Measurements from ENCODE around the gene IQGAP1.
A peak's percentile ranks its signal among the peaks of the same experiment; 100 is the strongest.

Gene IQGAP1

DNA sequence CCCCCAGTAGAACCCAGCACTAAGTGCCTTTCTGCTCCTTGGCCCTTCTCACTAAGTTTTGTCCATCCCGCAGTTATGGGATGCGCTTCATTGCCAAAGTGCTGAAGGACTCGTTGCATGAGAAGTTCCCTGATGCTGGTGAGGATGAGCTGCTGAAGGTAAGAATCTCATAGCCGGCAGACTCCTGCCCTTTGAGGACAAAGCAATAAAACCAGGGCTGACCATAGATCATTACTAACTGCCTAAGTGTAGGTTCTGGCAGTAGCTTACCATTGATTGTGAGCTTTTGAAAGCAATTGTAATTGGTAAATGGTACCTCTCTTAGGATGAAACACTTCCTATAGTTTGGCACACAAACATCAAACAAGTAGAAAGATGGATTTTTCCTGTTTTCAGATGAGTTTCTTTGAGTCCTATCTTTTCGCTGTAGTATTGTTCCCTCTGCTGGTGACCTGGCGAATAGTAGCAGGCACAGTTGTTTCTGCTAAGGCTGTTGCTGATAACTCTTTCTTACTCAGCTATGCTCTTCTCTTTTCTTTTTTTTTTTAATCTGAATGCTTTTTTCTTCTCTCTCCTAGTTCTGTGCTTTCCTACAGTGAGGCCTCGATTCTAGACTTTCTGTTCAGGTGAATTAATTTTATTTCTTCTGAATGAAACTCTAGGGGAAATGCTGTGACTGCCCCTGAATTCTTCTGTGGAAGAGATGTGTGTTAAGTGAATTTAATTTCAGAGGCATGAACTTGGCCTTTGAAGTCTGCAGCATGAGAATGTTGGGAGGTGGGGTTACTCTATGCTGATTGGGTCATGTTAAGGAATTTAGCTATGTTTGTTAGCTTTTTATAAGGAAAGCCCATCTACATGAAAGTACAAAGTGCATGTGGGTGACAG is 94.3 kb downstream of the IQGAP1 start:
- TF ChIP-seq CSDC2 (CRISPR knock-in tag; IDR thresholded peaks at IDR 0.05) (no peak), ZNF8 (CRISPR knock-in tag; IDR thresholded peaks at IDR 0.05) (no peak)
- ATAC-seq = peak; percentile 72

DNA sequence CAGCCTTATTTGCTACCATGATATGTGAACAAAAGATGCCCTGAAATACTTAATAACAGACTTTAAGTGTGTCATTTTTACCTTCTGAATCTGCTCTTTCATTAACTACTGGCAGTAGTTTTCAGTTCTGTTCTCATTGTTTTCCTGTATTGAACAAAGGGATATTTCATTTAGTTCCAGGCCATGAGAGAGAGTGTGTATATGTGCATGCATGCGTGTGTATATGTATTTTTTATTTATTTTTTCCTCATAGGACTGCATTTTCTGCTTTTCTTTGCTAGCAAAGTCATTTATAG is 94.9 kb downstream of the IQGAP1 start:
- no peak for TF ChIP-seq ISL1 (CRISPR knock-in tag; IDR thresholded peaks at IDR 0.05)
- TF ChIP-seq TCF4 (CRISPR knock-in tag; IDR thresholded peaks at IDR 0.05; ENCODE audit: borderline replicate concordance) = no peak
- TF ChIP-seq OSR1 (CRISPR knock-in tag; IDR thresholded peaks at IDR 0.05) = no peak
- TF ChIP-seq ZFP3 (CRISPR knock-in tag; IDR thresholded peaks at IDR 0.05) = no peak
- no peak for TF ChIP-seq PPARA (CRISPR knock-in tag; IDR thresholded peaks at IDR 0.05; ENCODE audit: borderline replicate concordance)
- no peak for ATAC-seq

DNA sequence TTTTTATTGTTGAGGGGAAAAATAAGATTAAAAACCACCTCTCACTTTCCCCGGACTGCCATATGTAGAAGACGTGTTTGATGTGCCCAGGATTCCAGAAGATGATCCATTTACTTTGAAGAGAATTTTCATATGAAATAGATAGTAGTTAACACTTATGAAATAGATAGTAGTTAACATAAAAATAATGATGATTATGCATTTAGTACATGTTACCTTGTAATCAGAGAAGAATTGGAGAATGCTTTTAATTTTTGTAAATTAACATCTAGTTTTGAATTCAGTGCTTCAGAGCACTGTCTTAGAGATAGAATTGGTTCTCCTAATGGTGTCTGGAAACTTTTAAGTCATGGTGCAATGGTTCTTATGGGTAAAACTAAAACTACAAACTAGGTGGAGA is 95.6 kb downstream of the IQGAP1 start:
- no peak for ATAC-seq
- TF ChIP-seq CSDC2 (CRISPR knock-in tag; IDR thresholded peaks at IDR 0.05) = no peak
- TF ChIP-seq, protein P1, sequence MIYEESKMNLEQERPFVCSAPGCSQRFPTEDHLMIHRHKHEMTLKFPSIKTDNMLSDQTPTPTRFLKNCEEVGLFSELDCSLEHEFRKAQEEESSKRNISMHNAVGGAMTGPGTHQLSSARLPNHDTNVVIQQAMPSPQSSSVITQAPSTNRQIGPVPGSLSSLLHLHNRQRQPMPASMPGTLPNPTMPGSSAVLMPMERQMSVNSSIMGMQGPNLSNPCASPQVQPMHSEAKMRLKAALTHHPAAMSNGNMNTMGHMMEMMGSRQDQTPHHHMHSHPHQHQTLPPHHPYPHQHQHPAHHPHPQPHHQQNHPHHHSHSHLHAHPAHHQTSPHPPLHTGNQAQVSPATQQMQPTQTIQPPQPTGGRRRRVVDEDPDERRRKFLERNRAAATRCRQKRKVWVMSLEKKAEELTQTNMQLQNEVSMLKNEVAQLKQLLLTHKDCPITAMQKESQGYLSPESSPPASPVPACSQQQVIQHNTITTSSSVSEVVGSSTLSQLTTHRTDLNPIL (CRISPR knock-in tag; IDR thresholded peaks at IDR 0.05; ENCODE audit: low read depth) = no peak
- no peak for TF ChIP-seq ZNF70 (CRISPR knock-in tag; IDR thresholded peaks at IDR 0.05)
- no peak for TF ChIP-seq TOX (CRISPR knock-in tag; IDR thresholded peaks at IDR 0.05; ENCODE audit: borderline replicate concordance)
- TF ChIP-seq, protein P2, sequence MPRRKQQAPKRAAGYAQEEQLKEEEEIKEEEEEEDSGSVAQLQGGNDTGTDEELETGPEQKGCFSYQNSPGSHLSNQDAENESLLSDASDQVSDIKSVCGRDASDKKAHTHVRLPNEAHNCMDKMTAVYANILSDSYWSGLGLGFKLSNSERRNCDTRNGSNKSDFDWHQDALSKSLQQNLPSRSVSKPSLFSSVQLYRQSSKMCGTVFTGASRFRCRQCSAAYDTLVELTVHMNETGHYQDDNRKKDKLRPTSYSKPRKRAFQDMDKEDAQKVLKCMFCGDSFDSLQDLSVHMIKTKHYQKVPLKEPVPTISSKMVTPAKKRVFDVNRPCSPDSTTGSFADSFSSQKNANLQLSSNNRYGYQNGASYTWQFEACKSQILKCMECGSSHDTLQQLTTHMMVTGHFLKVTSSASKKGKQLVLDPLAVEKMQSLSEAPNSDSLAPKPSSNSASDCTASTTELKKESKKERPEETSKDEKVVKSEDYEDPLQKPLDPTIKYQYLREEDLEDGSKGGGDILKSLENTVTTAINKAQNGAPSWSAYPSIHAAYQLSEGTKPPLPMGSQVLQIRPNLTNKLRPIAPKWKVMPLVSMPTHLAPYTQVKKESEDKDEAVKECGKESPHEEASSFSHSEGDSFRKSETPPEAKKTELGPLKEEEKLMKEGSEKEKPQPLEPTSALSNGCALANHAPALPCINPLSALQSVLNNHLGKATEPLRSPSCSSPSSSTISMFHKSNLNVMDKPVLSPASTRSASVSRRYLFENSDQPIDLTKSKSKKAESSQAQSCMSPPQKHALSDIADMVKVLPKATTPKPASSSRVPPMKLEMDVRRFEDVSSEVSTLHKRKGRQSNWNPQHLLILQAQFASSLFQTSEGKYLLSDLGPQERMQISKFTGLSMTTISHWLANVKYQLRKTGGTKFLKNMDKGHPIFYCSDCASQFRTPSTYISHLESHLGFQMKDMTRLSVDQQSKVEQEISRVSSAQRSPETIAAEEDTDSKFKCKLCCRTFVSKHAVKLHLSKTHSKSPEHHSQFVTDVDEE (CRISPR knock-in tag; IDR thresholded peaks at IDR 0.05) = no peak
- TF ChIP-seq ARNTL (CRISPR knock-in tag; IDR thresholded peaks at IDR 0.05; ENCODE audit: borderline replicate concordance, low read depth) = no peak
- TF ChIP-seq ZC3H10 (CRISPR knock-in tag; IDR thresholded peaks at IDR 0.05) = no peak
- no peak for TF ChIP-seq TCF4 (CRISPR knock-in tag; IDR thresholded peaks at IDR 0.05; ENCODE audit: borderline replicate concordance)
- TF ChIP-seq, protein P3, sequence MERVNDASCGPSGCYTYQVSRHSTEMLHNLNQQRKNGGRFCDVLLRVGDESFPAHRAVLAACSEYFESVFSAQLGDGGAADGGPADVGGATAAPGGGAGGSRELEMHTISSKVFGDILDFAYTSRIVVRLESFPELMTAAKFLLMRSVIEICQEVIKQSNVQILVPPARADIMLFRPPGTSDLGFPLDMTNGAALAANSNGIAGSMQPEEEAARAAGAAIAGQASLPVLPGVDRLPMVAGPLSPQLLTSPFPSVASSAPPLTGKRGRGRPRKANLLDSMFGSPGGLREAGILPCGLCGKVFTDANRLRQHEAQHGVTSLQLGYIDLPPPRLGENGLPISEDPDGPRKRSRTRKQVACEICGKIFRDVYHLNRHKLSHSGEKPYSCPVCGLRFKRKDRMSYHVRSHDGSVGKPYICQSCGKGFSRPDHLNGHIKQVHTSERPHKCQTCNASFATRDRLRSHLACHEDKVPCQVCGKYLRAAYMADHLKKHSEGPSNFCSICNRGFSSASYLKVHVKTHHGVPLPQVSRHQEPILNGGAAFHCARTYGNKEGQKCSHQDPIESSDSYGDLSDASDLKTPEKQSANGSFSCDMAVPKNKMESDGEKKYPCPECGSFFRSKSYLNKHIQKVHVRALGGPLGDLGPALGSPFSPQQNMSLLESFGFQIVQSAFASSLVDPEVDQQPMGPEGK (CRISPR knock-in tag; IDR thresholded peaks at IDR 0.05; ENCODE audit: borderline replicate concordance) = no peak
- no peak for TF ChIP-seq SNAI2 (CRISPR knock-in tag; IDR thresholded peaks at IDR 0.05)
- no peak for TF ChIP-seq ESRRG (CRISPR knock-in tag; IDR thresholded peaks at IDR 0.05)
- no peak for TF ChIP-seq ISL1 (CRISPR knock-in tag; IDR thresholded peaks at IDR 0.05)

DNA sequence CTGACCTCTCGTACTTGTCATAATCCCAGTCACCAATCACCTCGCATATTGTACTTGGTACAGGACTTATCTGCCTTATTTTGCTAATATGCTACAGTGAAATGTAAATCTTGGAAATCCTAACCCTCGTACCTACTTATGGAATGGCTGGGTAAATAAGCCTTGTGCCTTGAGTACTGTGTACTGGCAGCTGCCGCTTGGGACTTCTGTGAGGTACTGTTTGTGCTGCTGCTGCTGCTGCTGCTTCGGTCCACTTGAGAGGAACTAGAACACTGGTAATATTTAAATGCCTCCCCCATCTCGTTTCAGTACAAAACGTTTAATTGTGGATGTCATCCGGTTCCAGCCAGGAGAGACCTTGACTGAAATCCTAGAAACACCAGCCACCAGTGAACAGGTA is 99.1 kb downstream of the IQGAP1 start:
- ATAC-seq = no peak
- TF ChIP-seq, protein P3 (CRISPR knock-in tag; IDR thresholded peaks at IDR 0.05; ENCODE audit: borderline replicate concordance) = no peak
- no peak for TF ChIP-seq CSDC2 (CRISPR knock-in tag; IDR thresholded peaks at IDR 0.05)
- no peak for TF ChIP-seq OSR1 (CRISPR knock-in tag; IDR thresholded peaks at IDR 0.05)
- TF ChIP-seq ZFP30 (CRISPR knock-in tag; IDR thresholded peaks at IDR 0.05) = no peak
- no peak for TF ChIP-seq PPARA (CRISPR knock-in tag; IDR thresholded peaks at IDR 0.05; ENCODE audit: borderline replicate concordance)
- TF ChIP-seq ZC3H10 (CRISPR knock-in tag; IDR thresholded peaks at IDR 0.05) = no peak
- TF ChIP-seq ZNF8 (CRISPR knock-in tag; IDR thresholded peaks at IDR 0.05) = no peak
- TF ChIP-seq RARB (CRISPR knock-in tag; IDR thresholded peaks at IDR 0.05) = no peak
- TF ChIP-seq ZNF70 (CRISPR knock-in tag; IDR thresholded peaks at IDR 0.05) = no peak
- no peak for TF ChIP-seq ZFP3 (CRISPR knock-in tag; IDR thresholded peaks at IDR 0.05)
- TF ChIP-seq, protein P4, sequence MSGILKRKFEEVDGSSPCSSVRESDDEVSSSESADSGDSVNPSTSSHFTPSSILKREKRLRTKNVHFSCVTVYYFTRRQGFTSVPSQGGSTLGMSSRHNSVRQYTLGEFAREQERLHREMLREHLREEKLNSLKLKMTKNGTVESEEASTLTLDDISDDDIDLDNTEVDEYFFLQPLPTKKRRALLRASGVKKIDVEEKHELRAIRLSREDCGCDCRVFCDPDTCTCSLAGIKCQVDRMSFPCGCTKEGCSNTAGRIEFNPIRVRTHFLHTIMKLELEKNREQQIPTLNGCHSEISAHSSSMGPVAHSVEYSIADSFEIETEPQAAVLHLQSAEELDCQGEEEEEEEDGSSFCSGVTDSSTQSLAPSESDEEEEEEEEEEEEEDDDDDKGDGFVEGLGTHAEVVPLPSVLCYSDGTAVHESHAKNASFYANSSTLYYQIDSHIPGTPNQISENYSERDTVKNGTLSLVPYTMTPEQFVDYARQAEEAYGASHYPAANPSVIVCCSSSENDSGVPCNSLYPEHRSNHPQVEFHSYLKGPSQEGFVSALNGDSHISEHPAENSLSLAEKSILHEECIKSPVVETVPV (CRISPR knock-in tag; IDR thresholded peaks at IDR 0.05) = no peak
- TF ChIP-seq TCF4 (CRISPR knock-in tag; IDR thresholded peaks at IDR 0.05; ENCODE audit: borderline replicate concordance) = no peak
- no peak for TF ChIP-seq BACH2 (CRISPR knock-in tag; IDR thresholded peaks at IDR 0.05; ENCODE audit: borderline replicate concordance)
- no peak for TF ChIP-seq ISL1 (CRISPR knock-in tag; IDR thresholded peaks at IDR 0.05)
